Panc1 (cell line): ENCODE measurements around the gene CD300LB.

Source experiments
- SIN3A ChIP-seq: IDR thresholded peaks from 2 replicates; pipeline ENCODE4 v1.6.1; 2012; ENCODE audit warnings: low read depth, mild to moderate bottlenecking, low read length, moderate library complexity, borderline replicate concordance; ENCODE audit not compliant: insufficient read depth
- TF ChIP-seq, protein P1 (sequence below): fragments of 450-650 bp; IDR thresholded peaks from 2 replicates; pipeline ENCODE4 v1.5.1; 2017; ENCODE audit warnings: mild to moderate bottlenecking

DNA sequence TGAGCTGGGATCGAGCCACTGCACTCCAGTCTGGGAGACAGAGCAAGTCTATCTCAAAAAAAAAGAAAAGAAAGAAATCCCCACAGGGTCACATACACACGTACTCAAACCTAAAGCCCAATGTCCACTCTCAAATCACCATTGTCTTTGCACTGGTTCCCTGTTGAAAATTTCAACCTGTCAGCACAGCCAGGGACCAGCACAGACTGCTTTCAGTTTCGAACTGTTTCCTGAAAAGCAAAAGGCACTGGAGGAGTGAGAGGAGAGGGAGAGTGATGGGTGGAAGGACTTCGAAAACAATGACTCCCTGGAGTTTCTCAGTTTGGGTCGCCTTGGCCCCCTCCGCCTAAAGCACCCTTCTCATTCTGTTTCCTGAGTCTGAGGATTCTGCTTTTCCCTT is 23.6 kb upstream of the CD300LB start:
- TF ChIP-seq, protein P1, sequence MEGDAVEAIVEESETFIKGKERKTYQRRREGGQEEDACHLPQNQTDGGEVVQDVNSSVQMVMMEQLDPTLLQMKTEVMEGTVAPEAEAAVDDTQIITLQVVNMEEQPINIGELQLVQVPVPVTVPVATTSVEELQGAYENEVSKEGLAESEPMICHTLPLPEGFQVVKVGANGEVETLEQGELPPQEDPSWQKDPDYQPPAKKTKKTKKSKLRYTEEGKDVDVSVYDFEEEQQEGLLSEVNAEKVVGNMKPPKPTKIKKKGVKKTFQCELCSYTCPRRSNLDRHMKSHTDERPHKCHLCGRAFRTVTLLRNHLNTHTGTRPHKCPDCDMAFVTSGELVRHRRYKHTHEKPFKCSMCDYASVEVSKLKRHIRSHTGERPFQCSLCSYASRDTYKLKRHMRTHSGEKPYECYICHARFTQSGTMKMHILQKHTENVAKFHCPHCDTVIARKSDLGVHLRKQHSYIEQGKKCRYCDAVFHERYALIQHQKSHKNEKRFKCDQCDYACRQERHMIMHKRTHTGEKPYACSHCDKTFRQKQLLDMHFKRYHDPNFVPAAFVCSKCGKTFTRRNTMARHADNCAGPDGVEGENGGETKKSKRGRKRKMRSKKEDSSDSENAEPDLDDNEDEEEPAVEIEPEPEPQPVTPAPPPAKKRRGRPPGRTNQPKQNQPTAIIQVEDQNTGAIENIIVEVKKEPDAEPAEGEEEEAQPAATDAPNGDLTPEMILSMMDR, result no peak
- TF ChIP-seq SIN3A, result no peak
